GM23248 (cell line): Measurements from ENCODE around the gene SMIM15.

Source experiments
- EZH2 ChIP-seq: fragments of 200-600 bp; sonication (generic); IDR thresholded peaks from 2 replicates; pipeline ENCODE4 v1.6.1; 2018; ENCODE audit warnings: antibody characterized with exemption, mild to moderate bottlenecking; ENCODE audit not compliant: insufficient read depth, poor library complexity, severe bottlenecking
- EZH2phosphoT487 ChIP-seq: fragments of 200-600 bp; sonication (generic); IDR thresholded peaks from 2 replicates; pipeline ENCODE4 v1.6.1; 2018; ENCODE audit warnings: antibody characterized with exemption, moderate library complexity, mild to moderate bottlenecking, low read depth; ENCODE audit not compliant: insufficient read depth

- TF ChIP-seq EZH2phosphoT487 (no peak), EZH2 (no peak)
Measured at GRCh38 chr5:61142391-61142790, 19.9 kb downstream of the SMIM15 start.
